ENCODE data around the gene SDHAF3. TPM values are rescaled to one million over a fixed set of nuclear protein-coding genes. Genes with fewer than 3 reads are reported as not detected.

SDHAF3 gene
- total RNA-seq, 1 experiment from 2014 or later, result 25.0 TPM

DNA sequence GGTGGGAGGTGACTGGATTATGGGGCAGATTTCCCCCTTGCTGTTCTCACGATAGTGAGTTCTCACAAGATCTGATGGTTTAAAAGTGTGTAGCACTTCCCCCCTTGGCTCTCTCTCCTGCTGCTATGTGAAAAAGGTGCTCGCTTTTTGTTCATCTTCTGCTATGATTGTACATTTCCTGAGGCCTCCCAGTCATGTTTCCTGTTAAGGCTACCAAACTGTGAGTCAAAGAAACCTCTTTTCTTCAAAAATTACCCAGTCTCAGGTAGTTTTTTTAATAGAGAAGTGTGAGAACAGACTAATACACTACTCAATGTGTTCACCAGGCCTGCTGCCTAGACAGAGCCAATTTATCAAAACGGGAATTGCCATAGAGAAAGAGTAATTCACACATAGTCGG, 49.7 kb downstream of the SDHAF3 start:
- Histone ChIP-seq H3K36me3 (ENCODE audit: control insufficient read depth in 1 of 2, insufficient read depth in 2 of 2, low read length in 2 of 2) (no peaks in the 10 kb centered on the region), H3K9me2 (ENCODE audit: insufficient read depth) (no peaks in the 10 kb centered on the region), H3K4me2 (ENCODE audit: low read length) (no peak overlapping the region), H3K4me1 (ENCODE audit: control insufficient read depth in 1 of 2, insufficient read depth in 2 of 2, low read length in 2 of 2) (no peaks in the 10 kb centered on the region), H2AFZ (ENCODE audit: low read depth, low read length, poor library complexity, severe bottlenecking) (no peak overlapping the region), H3K27me3 (ENCODE audit: insufficient read depth, low read length) (no peaks in the 10 kb centered on the region), H3K9me3 (ENCODE audit: control insufficient read depth in 1 of 2, insufficient read depth in 1 of 2, low read depth in 1 of 2, low read length in 2 of 2) (no peaks in the 10 kb centered on the region; a peak in 1 of 4 replicates), H4K20me1 (ENCODE audit: insufficient read depth) (no peaks in the 10 kb centered on the region), H3K4me3 (replicated peaks in 1 of 2; ENCODE audit: low read depth in 1 of 2, low read length in 2 of 2) (no peak overlapping the region), H3K27ac (ENCODE audit: low read depth, low read length) (no peak overlapping the region), H3K9ac (ENCODE audit: low read length) (no peak overlapping the region), H3K79me2 (ENCODE audit: insufficient read depth, low read length) (peaks cover 59% of the 10 kb centered on the region)
- TF ChIP-seq, protein P1, sequence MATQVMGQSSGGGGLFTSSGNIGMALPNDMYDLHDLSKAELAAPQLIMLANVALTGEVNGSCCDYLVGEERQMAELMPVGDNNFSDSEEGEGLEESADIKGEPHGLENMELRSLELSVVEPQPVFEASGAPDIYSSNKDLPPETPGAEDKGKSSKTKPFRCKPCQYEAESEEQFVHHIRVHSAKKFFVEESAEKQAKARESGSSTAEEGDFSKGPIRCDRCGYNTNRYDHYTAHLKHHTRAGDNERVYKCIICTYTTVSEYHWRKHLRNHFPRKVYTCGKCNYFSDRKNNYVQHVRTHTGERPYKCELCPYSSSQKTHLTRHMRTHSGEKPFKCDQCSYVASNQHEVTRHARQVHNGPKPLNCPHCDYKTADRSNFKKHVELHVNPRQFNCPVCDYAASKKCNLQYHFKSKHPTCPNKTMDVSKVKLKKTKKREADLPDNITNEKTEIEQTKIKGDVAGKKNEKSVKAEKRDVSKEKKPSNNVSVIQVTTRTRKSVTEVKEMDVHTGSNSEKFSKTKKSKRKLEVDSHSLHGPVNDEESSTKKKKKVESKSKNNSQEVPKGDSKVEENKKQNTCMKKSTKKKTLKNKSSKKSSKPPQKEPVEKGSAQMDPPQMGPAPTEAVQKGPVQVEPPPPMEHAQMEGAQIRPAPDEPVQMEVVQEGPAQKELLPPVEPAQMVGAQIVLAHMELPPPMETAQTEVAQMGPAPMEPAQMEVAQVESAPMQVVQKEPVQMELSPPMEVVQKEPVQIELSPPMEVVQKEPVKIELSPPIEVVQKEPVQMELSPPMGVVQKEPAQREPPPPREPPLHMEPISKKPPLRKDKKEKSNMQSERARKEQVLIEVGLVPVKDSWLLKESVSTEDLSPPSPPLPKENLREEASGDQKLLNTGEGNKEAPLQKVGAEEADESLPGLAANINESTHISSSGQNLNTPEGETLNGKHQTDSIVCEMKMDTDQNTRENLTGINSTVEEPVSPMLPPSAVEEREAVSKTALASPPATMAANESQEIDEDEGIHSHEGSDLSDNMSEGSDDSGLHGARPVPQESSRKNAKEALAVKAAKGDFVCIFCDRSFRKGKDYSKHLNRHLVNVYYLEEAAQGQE (IDR thresholded peaks at IDR 0.05; ENCODE audit: low read depth), result no peak
- TF ChIP-seq RAD21 (IDR thresholded peaks at IDR 0.05; ENCODE audit: low read depth), result no peak
- BruUV-seq (replicated peaks), result no TSS peak
- no peak for ATAC-seq
- intact Hi-C loops (cut with micrococcal nuclease), result no loop called here
- DNase-seq (ENCODE audit: low read depth, low spot score), result no peak
- ChIA-PET CTCF (no interaction called here), POLR2A (no interaction called here), RAD21 (ENCODE audit: low non-redundant PET in 1 of 2, low total read pairs in 2 of 2, uncharacterized antibody in 2 of 2, unreplicated experiment in 2 of 2) (no interaction called here)

GRCh38 chr7:97167749-97168148, 50.3 kb downstream of the SDHAF3 start:
- Histone ChIP-seq H3K4me1 (ENCODE audit: control insufficient read depth in 1 of 2, insufficient read depth in 2 of 2, low read length in 2 of 2) (no peaks in the 10 kb centered on the region), H3K9me3 (ENCODE audit: control insufficient read depth in 1 of 2, insufficient read depth in 1 of 2, low read depth in 1 of 2, low read length in 2 of 2) (no peaks in the 10 kb centered on the region; a peak in 1 of 4 replicates), H3K27ac (ENCODE audit: low read depth, low read length) (no peak overlapping the region), H3K4me3 (replicated peaks in 1 of 2; ENCODE audit: low read depth in 1 of 2, low read length in 2 of 2) (no peak overlapping the region), H4K20me1 (ENCODE audit: insufficient read depth) (no peaks in the 10 kb centered on the region), H3K9ac (ENCODE audit: low read length) (no peak overlapping the region), H3K4me2 (ENCODE audit: low read length) (no peak overlapping the region), H3K9me2 (ENCODE audit: insufficient read depth) (no peaks in the 10 kb centered on the region), H2AFZ (ENCODE audit: low read depth, low read length, poor library complexity, severe bottlenecking) (no peak overlapping the region), H3K79me2 (ENCODE audit: insufficient read depth, low read length) (peaks cover 54% of the 10 kb centered on the region), H3K27me3 (ENCODE audit: insufficient read depth, low read length) (no peaks in the 10 kb centered on the region), H3K36me3 (ENCODE audit: control insufficient read depth in 1 of 2, insufficient read depth in 2 of 2, low read length in 2 of 2) (no peaks in the 10 kb centered on the region)
- ChIA-PET RAD21 (ENCODE audit: low non-redundant PET in 1 of 2, low total read pairs in 2 of 2, uncharacterized antibody in 2 of 2, unreplicated experiment in 2 of 2) (no interaction called here), POLR2A (no interaction called here), CTCF (no interaction called here)
- no peak for TF ChIP-seq POLR2AphosphoS5 (IDR thresholded peaks at IDR 0.05; ENCODE audit: low read depth, low read length)
- no peak for TF ChIP-seq FOSL1 (IDR thresholded peaks at IDR 0.05; ENCODE audit: low read depth)
- intact Hi-C loops (cut with micrococcal nuclease), result no loop called here
- BruUV-seq (replicated peaks), result no TSS peak
- DNase-seq (ENCODE audit: low read depth, low spot score) (no peak), ATAC-seq (no peak)

Data from HCT116 (cell line).